ENCODE results near the gene AXL. TPM values are rescaled to one million over a fixed set of nuclear protein-coding genes. Genes with fewer than 3 reads are reported as not detected.

The AXL gene
- total RNA-seq, 2 donors from 2014 or later = 0.17 to 0.44 TPM

DNA sequence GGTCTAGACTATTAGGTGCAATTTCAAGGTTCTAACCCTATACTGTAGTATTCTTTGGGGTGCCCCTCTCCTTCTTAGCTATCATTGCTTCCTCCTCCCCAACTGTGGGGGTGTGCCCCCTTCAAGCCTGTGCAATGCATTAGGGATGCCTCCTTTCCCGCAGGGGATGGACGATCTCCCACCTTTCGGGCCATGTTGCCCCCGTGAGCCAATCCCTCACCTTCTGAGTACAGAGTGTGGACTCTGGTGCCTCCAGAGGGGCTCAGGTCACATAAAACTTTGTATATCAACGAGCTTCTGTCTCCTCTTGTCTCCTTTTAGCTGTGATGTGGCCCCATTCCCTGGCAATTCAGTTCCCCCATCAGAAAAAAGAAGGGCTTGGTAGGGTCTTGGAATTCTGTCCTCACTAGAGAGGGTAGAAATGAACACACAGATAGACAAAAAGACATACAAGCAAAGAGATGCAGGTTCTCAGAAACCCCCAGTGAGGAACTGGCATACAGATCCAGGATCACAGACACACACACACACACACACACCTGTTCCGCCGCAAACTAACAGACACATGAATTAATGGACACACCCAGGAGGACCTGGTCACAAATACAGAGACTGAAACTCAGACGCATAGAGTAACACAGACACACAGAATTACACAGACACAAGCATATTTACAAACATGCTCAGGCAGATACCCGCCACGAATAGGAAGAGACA is 42.6 kb downstream of the AXL start:
- Mint-ChIP-seq H3K4me3 (peak overlapping the region; percentile 90 to 91), H3K27ac (peak overlapping the region; percentile 97), H3K9me3 (no peaks in the 10 kb centered on the region), H3K27me3 (ENCODE audit: low read depth) (no peaks in the 10 kb centered on the region), H3K4me1 (ENCODE audit: low read depth) (peaks cover 25% of the 10 kb centered on the region), H3K36me3 (ENCODE audit: insufficient read depth in 2 of 2) (peaks cover 14 to 16% of the 10 kb centered on the region in 2 donors)
- DNase-seq = no peak
- ATAC-seq (replicated peaks in 1 of 2) = no peak

GRCh38 chr19:41263042-41263849 is 44.2 kb downstream of the AXL start:
- H3K9me3 Mint-ChIP-seq = no peaks in the 10 kb centered on the region
- H3K4me1 Mint-ChIP-seq (ENCODE audit: low read depth) = peaks cover 41% of the 10 kb centered on the region
- peak; percentile 87 to 95 for DNase-seq
- peaks cover 20 to 26% of the 10 kb centered on the region in 2 donors for H3K36me3 Mint-ChIP-seq (ENCODE audit: insufficient read depth in 2 of 2)
- ATAC-seq (replicated peaks in 1 of 2) = peak; percentile 53 to 63
- H3K4me3 Mint-ChIP-seq = peak overlapping the region; percentile 90 to 91
- no peaks in the 10 kb centered on the region for H3K27me3 Mint-ChIP-seq (ENCODE audit: low read depth)
- H3K27ac Mint-ChIP-seq = peak overlapping the region; percentile 97

GRCh38 chr19:41263850-41264580 is 45.0 kb downstream of the AXL start, which contains the start of gene HNRNPUL1:
Gene HNRNPUL1, plus strand, starts transcription at chr19:41264372. Its CDS starts 132 bp downstream, at chr19:41264504.
- DNase-seq (peak; percentile 99), ATAC-seq (replicated peaks in 1 of 2) (peak; percentile 64 to 71)
- Mint-ChIP-seq H3K27ac (peak within 1 kb of the TSS; percentile 97), H3K9me3 (no peaks in the 10 kb centered on the region), H3K36me3 (ENCODE audit: insufficient read depth in 2 of 2) (peaks cover 22 to 26% of the 10 kb centered on the region in 2 donors), H3K4me1 (ENCODE audit: low read depth) (peaks cover 45% of the 10 kb centered on the region), H3K4me3 (peak within 1 kb of the TSS; percentile 90 to 94), H3K27me3 (ENCODE audit: low read depth) (no peaks in the 10 kb centered on the region)

DNA sequence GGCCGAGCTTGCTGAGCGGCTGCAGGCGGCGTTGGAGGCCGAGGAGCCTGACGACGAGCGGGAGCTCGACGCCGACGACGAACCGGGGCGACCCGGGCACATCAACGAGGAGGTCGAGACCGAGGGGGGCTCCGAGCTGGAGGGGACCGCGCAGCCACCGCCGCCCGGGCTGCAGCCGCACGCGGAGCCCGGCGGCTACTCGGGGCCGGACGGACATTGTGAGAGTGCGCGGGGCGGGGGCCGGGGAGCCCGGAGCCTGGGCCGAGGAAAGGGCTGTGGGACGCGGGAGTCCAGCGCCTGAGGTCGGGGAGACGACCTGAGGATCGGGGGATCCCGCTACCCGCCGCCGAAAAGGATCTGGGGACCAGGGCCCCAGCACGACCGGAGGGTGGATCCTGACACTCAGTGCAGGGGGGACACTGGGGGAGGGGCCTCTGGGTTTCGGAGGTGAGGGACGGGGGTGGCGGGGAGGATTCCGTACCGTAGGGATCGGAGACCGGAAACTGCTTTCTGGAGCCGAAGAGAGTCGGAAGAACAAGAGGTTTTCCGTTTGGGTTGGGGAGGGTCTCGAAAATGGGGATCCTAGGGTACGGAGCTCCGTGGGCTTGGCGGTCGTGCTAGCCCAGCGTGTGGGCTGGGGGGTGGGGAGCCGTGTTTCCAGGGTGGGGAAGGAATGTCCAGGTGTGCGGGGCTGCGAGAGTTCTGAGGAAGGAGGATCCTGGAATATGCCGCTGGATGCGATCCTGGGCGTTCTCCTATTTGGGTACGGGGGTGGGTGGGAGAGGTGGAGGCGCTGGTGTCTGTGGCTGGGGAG is 45.8 kb downstream of the AXL start:
- peak; percentile 65 to 68 for DNase-seq
- no peaks in the 10 kb centered on the region for H3K27me3 Mint-ChIP-seq (ENCODE audit: low read depth)
- peaks cover 22 to 26% of the 10 kb centered on the region in 2 donors for H3K36me3 Mint-ChIP-seq (ENCODE audit: insufficient read depth in 2 of 2)
- no peak for ATAC-seq (replicated peaks in 1 of 2)
- peak overlapping the region; percentile 96 for H3K27ac Mint-ChIP-seq
- H3K4me1 Mint-ChIP-seq (ENCODE audit: low read depth) = peaks cover 45% of the 10 kb centered on the region
- H3K4me3 Mint-ChIP-seq = peak overlapping the region; percentile 90 to 94
- no peaks in the 10 kb centered on the region for H3K9me3 Mint-ChIP-seq

DNA sequence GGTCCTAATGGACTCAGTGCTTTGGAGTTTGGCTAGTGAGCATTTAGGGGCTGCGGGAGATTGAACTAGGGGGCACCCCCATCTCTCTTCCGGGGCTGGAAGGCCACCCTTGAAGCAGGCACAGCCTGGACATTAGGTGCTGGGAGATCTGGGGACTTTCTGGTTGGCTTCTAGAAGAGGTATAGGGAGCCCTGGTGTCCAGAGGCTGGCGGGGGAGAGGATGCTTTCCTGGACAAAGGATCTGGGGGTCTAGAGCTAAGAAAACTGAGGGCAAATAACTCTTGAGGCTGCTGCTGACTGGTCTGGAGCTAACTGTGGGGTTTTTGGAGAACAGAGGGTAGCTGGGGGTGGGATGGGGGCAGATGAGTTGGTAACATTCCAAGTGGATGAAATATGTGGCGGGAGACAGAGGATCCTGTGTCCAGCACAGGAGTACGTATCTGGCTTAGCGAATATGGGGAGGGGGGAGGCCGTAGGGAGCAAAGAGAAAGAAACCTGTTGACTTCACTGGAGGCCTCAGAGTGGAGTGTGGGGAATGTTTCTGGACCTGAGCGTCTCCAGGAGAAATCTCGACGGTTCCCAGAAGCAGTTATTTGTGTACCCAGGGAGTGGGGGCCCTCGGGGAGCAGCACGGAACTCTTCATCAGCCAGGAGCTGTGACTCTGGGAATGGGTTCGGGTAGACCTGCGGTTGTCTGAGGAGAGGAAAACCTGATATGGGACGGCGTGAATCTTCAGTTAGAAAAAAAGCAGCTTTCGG is 46.6 kb downstream of the AXL start:
- H3K4me3 Mint-ChIP-seq = peak overlapping the region; percentile 90 to 94
- H3K27me3 Mint-ChIP-seq (ENCODE audit: low read depth) = no peaks in the 10 kb centered on the region
- H3K4me1 Mint-ChIP-seq (ENCODE audit: low read depth) = peaks cover 45% of the 10 kb centered on the region
- DNase-seq (peak; percentile 12 to 25), ATAC-seq (replicated peaks in 1 of 2) (no peak)
- H3K9me3 Mint-ChIP-seq = no peaks in the 10 kb centered on the region
- peaks cover 22 to 28% of the 10 kb centered on the region in 2 donors for H3K36me3 Mint-ChIP-seq (ENCODE audit: insufficient read depth in 2 of 2)
- peak overlapping the region; percentile 96 for H3K27ac Mint-ChIP-seq

DNA sequence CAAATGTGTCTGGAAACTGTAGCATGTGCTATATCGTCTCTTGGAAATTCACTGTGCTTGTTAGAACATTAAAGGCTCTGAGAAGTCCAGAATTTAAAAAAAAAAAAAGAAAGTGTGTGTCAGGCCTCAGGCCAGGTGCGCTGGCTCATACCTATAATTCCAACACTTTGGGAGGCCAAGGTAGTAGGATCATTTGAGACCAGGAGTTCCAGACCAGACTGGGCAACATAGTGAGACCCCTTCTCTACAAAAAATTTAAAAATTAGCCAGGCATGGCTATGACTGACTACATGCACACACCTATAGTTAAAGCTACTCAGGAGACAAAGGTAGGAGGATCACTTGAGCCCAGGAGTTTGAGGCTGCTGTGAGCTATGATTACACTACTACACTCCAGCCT is 50.0 kb downstream of the AXL start:
- DNase-seq (no peak), ATAC-seq (replicated peaks in 1 of 2) (no peak)
- no peaks in the 10 kb centered on the region for H3K9me3 Mint-ChIP-seq
- H3K27ac Mint-ChIP-seq = no peak overlapping the region
- no peaks in the 10 kb centered on the region for H3K27me3 Mint-ChIP-seq (ENCODE audit: low read depth)
- H3K4me1 Mint-ChIP-seq (ENCODE audit: low read depth) = peaks cover 35% of the 10 kb centered on the region
- H3K4me3 Mint-ChIP-seq = no peak overlapping the region
- peaks cover 26 to 47% of the 10 kb centered on the region in 2 donors for H3K36me3 Mint-ChIP-seq (ENCODE audit: insufficient read depth in 2 of 2)

DNA sequence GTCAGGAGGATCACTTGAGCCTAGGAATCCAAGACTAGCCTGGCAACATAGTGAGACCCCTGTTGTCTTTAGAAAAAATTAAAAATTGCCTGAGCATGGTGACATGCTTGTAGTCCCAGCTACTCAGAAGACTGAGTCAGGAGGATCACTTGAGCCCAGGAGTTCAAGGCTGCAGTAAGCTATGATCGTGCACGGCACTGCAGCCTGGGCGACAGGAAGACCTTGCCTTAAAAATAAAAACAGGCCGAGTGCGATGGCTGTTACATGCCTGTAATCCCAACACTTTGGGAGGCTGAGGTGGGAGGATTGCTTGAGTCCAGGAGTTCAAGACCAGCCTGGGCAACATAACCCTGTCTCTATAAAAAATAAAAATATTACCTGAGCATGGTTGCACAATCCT is 50.5 kb downstream of the AXL start:
- Mint-ChIP-seq H3K27ac (no peak overlapping the region), H3K27me3 (ENCODE audit: low read depth) (no peaks in the 10 kb centered on the region), H3K4me1 (ENCODE audit: low read depth) (peaks cover 35% of the 10 kb centered on the region), H3K4me3 (no peak overlapping the region), H3K9me3 (no peaks in the 10 kb centered on the region), H3K36me3 (ENCODE audit: insufficient read depth in 2 of 2) (peaks cover 27 to 49% of the 10 kb centered on the region in 2 donors)
- DNase-seq = no peak
- no peak for ATAC-seq (replicated peaks in 1 of 2)

DNA sequence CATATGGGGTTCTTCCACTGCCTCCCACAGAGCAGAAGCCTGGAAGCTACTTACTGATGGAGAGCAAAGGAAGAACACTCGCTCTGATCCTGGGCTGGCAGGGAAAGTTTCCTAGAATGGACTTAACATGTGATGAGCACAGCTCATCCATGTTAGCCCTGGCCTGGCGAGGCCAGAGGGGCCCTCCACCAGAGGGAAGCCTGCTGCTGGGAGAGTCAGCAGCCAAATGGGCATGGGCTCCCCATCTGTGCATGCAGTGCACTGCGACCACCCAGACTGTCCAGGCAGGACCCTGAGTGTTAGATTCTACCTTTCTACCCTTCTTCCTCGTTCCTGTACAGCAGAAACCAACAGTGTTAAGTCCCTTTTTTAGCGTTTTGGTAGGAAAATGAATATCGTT is 54.1 kb downstream of the AXL start:
- H3K9me3 Mint-ChIP-seq = no peaks in the 10 kb centered on the region
- peaks cover 12% of the 10 kb centered on the region for H3K4me1 Mint-ChIP-seq (ENCODE audit: low read depth)
- ATAC-seq (replicated peaks in 1 of 2) (no peak), DNase-seq (no peak)
- peak overlapping the region; percentile 44 for H3K27ac Mint-ChIP-seq
- peaks cover 21 to 40% of the 10 kb centered on the region in 2 donors for H3K36me3 Mint-ChIP-seq (ENCODE audit: insufficient read depth in 2 of 2)
- no peak overlapping the region for H3K4me3 Mint-ChIP-seq
- H3K27me3 Mint-ChIP-seq (ENCODE audit: low read depth) = no peaks in the 10 kb centered on the region

DNA sequence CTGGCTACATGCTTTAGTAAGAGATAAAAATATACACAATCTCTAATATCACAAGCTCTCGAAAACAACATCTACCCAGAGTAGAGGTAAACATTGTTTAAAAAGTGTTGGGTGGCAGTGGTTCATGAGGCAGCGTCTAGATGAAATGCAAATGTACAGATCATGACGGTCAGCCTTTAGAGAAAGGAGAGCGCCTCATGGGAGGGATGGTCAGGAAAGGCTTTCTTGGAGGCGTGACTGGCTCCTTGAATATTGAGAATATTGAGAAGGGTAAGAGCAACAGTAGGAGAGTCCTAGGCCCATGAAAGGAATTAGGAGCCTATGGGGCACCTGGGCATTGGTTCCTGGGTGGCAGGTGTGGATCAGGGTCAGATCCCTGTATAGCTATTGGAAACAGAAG is 55.8 kb downstream of the AXL start:
- no peaks in the 10 kb centered on the region for H3K27me3 Mint-ChIP-seq (ENCODE audit: low read depth)
- peaks cover 7% of the 10 kb centered on the region for H3K4me1 Mint-ChIP-seq (ENCODE audit: low read depth)
- no peaks in the 10 kb centered on the region for H3K9me3 Mint-ChIP-seq
- ATAC-seq (replicated peaks in 1 of 2) = no peak
- H3K4me3 Mint-ChIP-seq = no peak overlapping the region
- H3K27ac Mint-ChIP-seq = peak overlapping the region; percentile 69
- DNase-seq = no peak
- H3K36me3 Mint-ChIP-seq (ENCODE audit: insufficient read depth in 2 of 2) = peaks cover 23 to 49% of the 10 kb centered on the region in 2 donors

DNA sequence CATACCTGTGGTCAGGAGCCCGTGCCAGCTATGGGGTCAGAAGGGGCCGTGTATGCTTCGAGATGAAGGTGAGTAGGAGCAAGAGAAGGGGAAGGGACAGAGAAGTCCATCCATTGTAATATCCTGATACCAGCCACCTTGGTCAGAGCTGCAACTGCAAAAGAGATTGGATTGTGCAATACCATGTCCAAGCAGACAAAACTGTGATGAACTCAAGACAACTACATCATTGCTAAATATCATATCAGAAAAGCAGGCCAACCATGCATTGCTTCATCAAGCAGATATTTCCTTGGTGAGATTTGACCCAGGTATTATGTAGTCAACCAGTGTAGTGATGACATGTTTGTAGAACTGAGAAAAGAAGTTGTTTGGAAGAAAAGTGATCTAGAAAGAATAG is 57.2 kb downstream of the AXL start:
- H3K27me3 Mint-ChIP-seq (ENCODE audit: low read depth) = no peaks in the 10 kb centered on the region
- ATAC-seq (replicated peaks in 1 of 2) (peak in 1 of 2 donors; percentile 20), DNase-seq (no peak)
- H3K9me3 Mint-ChIP-seq = no peaks in the 10 kb centered on the region
- H3K27ac Mint-ChIP-seq = peak overlapping the region; percentile 5
- H3K4me1 Mint-ChIP-seq (ENCODE audit: low read depth) = peaks cover 7% of the 10 kb centered on the region
- H3K4me3 Mint-ChIP-seq = no peak overlapping the region
- peaks cover 25 to 49% of the 10 kb centered on the region in 2 donors for H3K36me3 Mint-ChIP-seq (ENCODE audit: insufficient read depth in 2 of 2)

DNA sequence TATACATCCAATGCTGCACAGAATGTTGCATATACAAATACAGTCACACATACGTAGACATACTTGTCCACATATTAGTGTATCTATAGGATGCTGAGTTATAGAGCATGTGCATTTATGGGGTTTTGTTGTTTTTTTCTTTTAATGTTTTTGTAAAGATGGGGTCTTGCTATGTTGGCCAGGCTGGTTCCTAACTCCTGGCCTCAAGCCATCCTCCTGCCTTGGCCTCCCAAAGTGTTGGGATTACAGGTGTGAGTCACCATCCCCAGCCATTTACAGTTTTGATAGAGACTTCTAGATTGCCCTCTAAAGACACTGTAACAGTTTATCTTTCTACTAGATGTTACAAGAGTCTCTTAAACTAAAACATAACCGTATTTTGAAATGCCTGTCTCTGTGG is 59.5 kb downstream of the AXL start:
- Mint-ChIP-seq H3K4me3 (no peak overlapping the region), H3K36me3 (ENCODE audit: insufficient read depth in 2 of 2) (peaks cover 26 to 45% of the 10 kb centered on the region in 2 donors), H3K4me1 (ENCODE audit: low read depth) (peaks cover 7% of the 10 kb centered on the region), H3K27ac (no peak overlapping the region), H3K27me3 (ENCODE audit: low read depth) (no peaks in the 10 kb centered on the region), H3K9me3 (no peaks in the 10 kb centered on the region)
- DNase-seq (no peak), ATAC-seq (replicated peaks in 1 of 2) (no peak)

All from activated T-cell treated with anti-CD3 and anti-CD28 coated beads, Interleukin-2, amount 50 U/mL, for 72 hours (primary cell).